NCI-H446 (cell line): ENCODE measurements around the gene RAB44.
A peak's percentile ranks its signal among the peaks of the same experiment; 100 is the strongest.
"Not testable (repeated sequence)": the region's sequence is repeated elsewhere in the genome, so short reads cannot be mapped to it uniquely, and the experiment has no call there.

Experiments used
- DNase-seq, 2 experiments: peaks; one replicate each; lab custom pipeline; 2025; lab: John Stamatoyannopoulos, UW

Gene RAB44

GRCh38 chr6:36706339-36706738 lies 8.7 kb downstream of the RAB44 start:
- no peak for DNase-seq

- DNase-seq = no peak
Measured at GRCh38 chr6:36712816-36713215, 15.2 kb downstream of the RAB44 start.

GRCh38 chr6:36713846-36714245 lies 16.2 kb downstream of the RAB44 start:
- no peak for DNase-seq

GRCh38 chr6:36714511-36714910 lies 16.9 kb downstream of the RAB44 start:
- DNase-seq = no peak

GRCh38 chr6:36715469-36715868 lies 17.8 kb downstream of the RAB44 start:
- no peak for DNase-seq

- no peak for DNase-seq
Measured at GRCh38 chr6:36716476-36717093, 19.0 kb downstream of the RAB44 start.

GRCh38 chr6:36717231-36717825 lies 19.7 kb downstream of the RAB44 start:
- DNase-seq = no peak

- DNase-seq = no peak
Measured at GRCh38 chr6:36717871-36718540, 20.4 kb downstream of the RAB44 start.

- DNase-seq = no peak
Measured at GRCh38 chr6:36718560-36718959, 20.9 kb downstream of the RAB44 start.

GRCh38 chr6:36719126-36719525 lies 21.5 kb downstream of the RAB44 start:
- DNase-seq = no peak

- no peak for DNase-seq
Measured at GRCh38 chr6:36720251-36721141, 22.9 kb downstream of the RAB44 start.

GRCh38 chr6:36721369-36722140 lies 23.9 kb downstream of the RAB44 start:
- no peak for DNase-seq

- no peak for DNase-seq
Measured at GRCh38 chr6:36722365-36722764, 24.7 kb downstream of the RAB44 start.

- no peak for DNase-seq
Measured at GRCh38 chr6:36722879-36723278, 25.3 kb downstream of the RAB44 start.

- DNase-seq = not testable (repeated sequence)
Measured at GRCh38 chr6:36723992-36724391, 26.4 kb downstream of the RAB44 start.

GRCh38 chr6:36724514-36725390 lies 27.1 kb downstream of the RAB44 start:
- peak; percentile 34 to 72 for DNase-seq

GRCh38 chr6:36725581-36725980 lies 28.0 kb downstream of the RAB44 start:
- DNase-seq = no peak

- DNase-seq = peak in 1 of 2 experiments; percentile 11
Measured at GRCh38 chr6:36727505-36728021, 29.9 kb downstream of the RAB44 start.

- DNase-seq = no peak
Measured at GRCh38 chr6:36728289-36729160, 30.9 kb downstream of the RAB44 start.
